ENCODE data around the gene ERBB3. TPM values are rescaled to one million over a fixed set of nuclear protein-coding genes. Genes with fewer than 3 reads are reported as not detected.

Gene ERBB3
- total and polyA plus RNA-seq, 2 experiments from 2014 or later: 56.1 to 104 TPM

GRCh38 chr12:56143870-56144269 lies 63.9 kb downstream of the ERBB3 start:
- Histone ChIP-seq H3K4me3 (no peak overlapping the region), H3K4me2 (no peak overlapping the region), H3K27ac (no peak overlapping the region), H3K4me1 (ENCODE audit: insufficient read depth) (peaks cover 14% of the 10 kb centered on the region), H3K79me2 (no peaks in the 10 kb centered on the region), H2AFZ (no peak overlapping the region), H3K36me3 (replicated peaks; ENCODE audit: insufficient read depth, low read depth) (no peaks in the 10 kb centered on the region), H3K27me3 (no peaks in the 10 kb centered on the region), H3K9me3 (ENCODE audit: low read depth) (no peaks in the 10 kb centered on the region), H3K9me2 (replicated peaks; ENCODE audit: insufficient read depth) (no peaks in the 10 kb centered on the region), H4K20me1 (ENCODE audit: insufficient read depth, poor library complexity, severe bottlenecking) (no peaks in the 10 kb centered on the region)
- DNase-seq (ENCODE audit: low spot score): no peak
- 91% methylated on average over 8 of the region's 8 CpGs for WGBS (ENCODE audit: low lambda C conversion rate, missing lambda C conversion rate)
- TF ChIP-seq CTCF (IDR thresholded peaks at IDR 0.05; ENCODE audit: poor library complexity) (no peak), EZH2 (IDR thresholded peaks at IDR 0.05; ENCODE audit: borderline replicate concordance) (no peak), EZH2phosphoT487 (IDR thresholded peaks at IDR 0.05; ENCODE audit: low read depth, severe bottlenecking, unreplicated experiment) (no peak)

- H4K20me1 ChIP-seq (ENCODE audit: insufficient read depth, poor library complexity, severe bottlenecking): no peaks in the 10 kb centered on the region
- TF ChIP-seq EZH2phosphoT487 (IDR thresholded peaks at IDR 0.05; ENCODE audit: low read depth, severe bottlenecking, unreplicated experiment): no peak
- TF ChIP-seq CTCF (IDR thresholded peaks at IDR 0.05; ENCODE audit: poor library complexity): no peak
- no peak for TF ChIP-seq EZH2 (IDR thresholded peaks at IDR 0.05; ENCODE audit: borderline replicate concordance)
- H3K4me1 ChIP-seq (ENCODE audit: insufficient read depth): peaks cover 14% of the 10 kb centered on the region
- no peaks in the 10 kb centered on the region for H3K9me2 ChIP-seq (replicated peaks; ENCODE audit: insufficient read depth)
- H3K27ac ChIP-seq: no peak overlapping the region
- H3K27me3 ChIP-seq: no peaks in the 10 kb centered on the region
- no peak for DNase-seq (ENCODE audit: low spot score)
- no peak overlapping the region for H3K4me2 ChIP-seq
- H3K36me3 ChIP-seq (replicated peaks; ENCODE audit: insufficient read depth, low read depth): no peaks in the 10 kb centered on the region
- H3K79me2 ChIP-seq: no peaks in the 10 kb centered on the region
- no peak overlapping the region for H2AFZ ChIP-seq
- no peaks in the 10 kb centered on the region for H3K9me3 ChIP-seq (ENCODE audit: low read depth)
- no peak overlapping the region for H3K4me3 ChIP-seq
- 93% methylated on average over 3 of the region's 3 CpGs for WGBS (ENCODE audit: low lambda C conversion rate, missing lambda C conversion rate)
Observed at GRCh38 chr12:56145217-56145616, 65.3 kb downstream of the ERBB3 start.

GRCh38 chr12:56146492-56147460 lies 66.8 kb downstream of the ERBB3 start:
- H3K4me2 ChIP-seq: no peak overlapping the region
- H4K20me1 ChIP-seq (ENCODE audit: insufficient read depth, poor library complexity, severe bottlenecking): no peaks in the 10 kb centered on the region
- H3K27ac ChIP-seq: peak overlapping the region; percentile 21
- TF ChIP-seq CTCF (IDR thresholded peaks at IDR 0.05; ENCODE audit: poor library complexity) (no peak), EZH2phosphoT487 (IDR thresholded peaks at IDR 0.05; ENCODE audit: low read depth, severe bottlenecking, unreplicated experiment) (no peak), EZH2 (IDR thresholded peaks at IDR 0.05; ENCODE audit: borderline replicate concordance) (no peak)
- H3K4me1 ChIP-seq (ENCODE audit: insufficient read depth): peaks cover 18% of the 10 kb centered on the region
- H3K79me2 ChIP-seq: no peaks in the 10 kb centered on the region
- no peaks in the 10 kb centered on the region for H3K9me3 ChIP-seq (ENCODE audit: low read depth)
- H3K27me3 ChIP-seq: no peaks in the 10 kb centered on the region
- H3K4me3 ChIP-seq: no peak overlapping the region
- 80% methylated on average over 13 of the region's 13 CpGs for WGBS (ENCODE audit: low lambda C conversion rate, missing lambda C conversion rate)
- no peaks in the 10 kb centered on the region for H3K36me3 ChIP-seq (replicated peaks; ENCODE audit: insufficient read depth, low read depth)
- DNase-seq (ENCODE audit: low spot score): peak; percentile 41
- H2AFZ ChIP-seq: no peak overlapping the region
- H3K9me2 ChIP-seq (replicated peaks; ENCODE audit: insufficient read depth): no peaks in the 10 kb centered on the region
